Hepatocyte (in vitro differentiated cells): ENCODE data around the gene ARSB. TPM values are rescaled to one million over a fixed set of nuclear protein-coding genes. Genes with fewer than 3 reads are reported as not detected.
"Not testable (repeated sequence)": the region's sequence is repeated elsewhere in the genome, so short reads cannot be mapped to it uniquely, and the experiment has no call there.

Experiments
- DNase-seq: peaks from one replicate; pipeline ENCODE4 v3.0.0-alpha.2; 2016; ENCODE audit warnings: low spot score
- H2AFZ ChIP-seq: fragments of 200-600 bp; sonication (generic); 2 replicates; pipeline ENCODE4 v1.6.0; 2016; ENCODE audit warnings: antibody characterized with exemption, mild to moderate bottlenecking
- H3K27ac ChIP-seq: fragments of 200-600 bp; sonication (generic); 2 replicates; pipeline ENCODE4 v1.5.1; 2016; ENCODE audit warnings: mild to moderate bottlenecking
- H3K27me3 ChIP-seq: fragments of 200-600 bp; sonication (generic); 2 replicates; pipeline ENCODE4 v1.6.1; 2016
- H3K36me3 ChIP-seq: fragments of 200-600 bp; sonication (generic); replicated peaks from 2 replicates; pipeline ENCODE4 v1.5.1; 2016; ENCODE audit warnings: low read depth; ENCODE audit not compliant: insufficient read depth
- H3K4me1 ChIP-seq: fragments of 200-600 bp; sonication (generic); 2 replicates; pipeline ENCODE4 v1.5.1; 2016; ENCODE audit warnings: mild to moderate bottlenecking, moderate library complexity; ENCODE audit not compliant: insufficient read depth
- H3K4me2 ChIP-seq: fragments of 200-600 bp; sonication (generic); 2 replicates; pipeline ENCODE4 v1.6.0; 2016
- H3K4me3 ChIP-seq: fragments of 200-600 bp; sonication (generic); 2 replicates; pipeline ENCODE4 v1.5.1; 2016; ENCODE audit warnings: mild to moderate bottlenecking
- H3K79me2 ChIP-seq: fragments of 200-600 bp; sonication (generic); 2 replicates; pipeline ENCODE4 v1.6.0; 2017; ENCODE audit warnings: mild to moderate bottlenecking
- H3K9me2 ChIP-seq: fragments of 200-600 bp; sonication (generic); replicated peaks from 2 replicates; pipeline ENCODE4 v1.6.0; 2017; ENCODE audit warnings: mild to moderate bottlenecking; ENCODE audit not compliant: insufficient read depth
- H3K9me3 ChIP-seq: fragments of 200-600 bp; sonication (generic); 2 replicates; pipeline ENCODE4 v1.5.1; 2016; ENCODE audit warnings: low read depth, mild to moderate bottlenecking
- H4K20me1 ChIP-seq: fragments of 200-600 bp; sonication (generic); 2 replicates; pipeline ENCODE4 v1.6.0; 2016; ENCODE audit warnings: mild to moderate bottlenecking; ENCODE audit not compliant: insufficient read depth, poor library complexity, severe bottlenecking
- EZH2 ChIP-seq: fragments of 200-600 bp; sonication (generic); IDR thresholded peaks from 2 replicates; pipeline ENCODE4 v1.6.1; 2016; ENCODE audit warnings: antibody characterized with exemption, mild to moderate bottlenecking, borderline replicate concordance
- EZH2phosphoT487 ChIP-seq: fragments of 200-600 bp; sonication (generic); IDR thresholded peaks from one replicate; pipeline ENCODE4 v1.6.1; 2018; ENCODE audit warnings: antibody characterized with exemption, mild to moderate bottlenecking, low read depth, moderate library complexity; ENCODE audit not compliant: unreplicated experiment, severe bottlenecking
- WGBS: methylation state at CpG from one replicate; pipeline ENCODE4 v1.1.6; 2016; ENCODE audit warnings: low lambda C conversion rate; ENCODE audit errors: missing lambda C conversion rate; 5-methylcytosine and 5-hydroxymethylcytosine counted together
- polyA plus RNA-seq: library from polyadenylated mRNA; unstranded; fragments of >200 nt; fragmentation: Nextera tagmentation; extraction: Ambion mirVana; gene quantifications from 2 replicates; pipeline ENCODE4 v1.2.1, GENCODE V29; 2016
- total RNA-seq: library from RNA; depleted of rRNA; stranded (reverse); fragments of >200 nt; gene quantifications from 2 replicates; pipeline ENCODE4 v1.2.3, GENCODE V29; 2014
- TF ChIP-seq, protein P1 (sequence below): fragments of 200-600 bp; sonication (generic); IDR thresholded peaks from 2 replicates; pipeline ENCODE4 v1.5.1; 2016; ENCODE audit warnings: antibody characterized with exemption, mild to moderate bottlenecking; ENCODE audit not compliant: poor library complexity

ARSB gene
- total and polyA plus RNA-seq, 2 experiments from 2014 or later: 13.5 to 19.8 TPM

GRCh38 chr5:78912811-78913210 lies 72.3 kb downstream of the ARSB start:
- Histone ChIP-seq H3K79me2 (no peaks in the 10 kb centered on the region), H3K36me3 (no peaks in the 10 kb centered on the region), H3K4me2 (no peak overlapping the region), H3K4me3 (no peak overlapping the region), H3K27ac (peak overlapping the region; percentile 15), H3K9me3 (no peaks in the 10 kb centered on the region), H2AFZ (no peak overlapping the region), H3K9me2 (no peaks in the 10 kb centered on the region), H3K4me1 (peaks cover 25% of the 10 kb centered on the region), H3K27me3 (no peaks in the 10 kb centered on the region), H4K20me1 (no peaks in the 10 kb centered on the region)
- TF ChIP-seq EZH2phosphoT487 (no peak), EZH2 (no peak)
- TF ChIP-seq, protein P1, sequence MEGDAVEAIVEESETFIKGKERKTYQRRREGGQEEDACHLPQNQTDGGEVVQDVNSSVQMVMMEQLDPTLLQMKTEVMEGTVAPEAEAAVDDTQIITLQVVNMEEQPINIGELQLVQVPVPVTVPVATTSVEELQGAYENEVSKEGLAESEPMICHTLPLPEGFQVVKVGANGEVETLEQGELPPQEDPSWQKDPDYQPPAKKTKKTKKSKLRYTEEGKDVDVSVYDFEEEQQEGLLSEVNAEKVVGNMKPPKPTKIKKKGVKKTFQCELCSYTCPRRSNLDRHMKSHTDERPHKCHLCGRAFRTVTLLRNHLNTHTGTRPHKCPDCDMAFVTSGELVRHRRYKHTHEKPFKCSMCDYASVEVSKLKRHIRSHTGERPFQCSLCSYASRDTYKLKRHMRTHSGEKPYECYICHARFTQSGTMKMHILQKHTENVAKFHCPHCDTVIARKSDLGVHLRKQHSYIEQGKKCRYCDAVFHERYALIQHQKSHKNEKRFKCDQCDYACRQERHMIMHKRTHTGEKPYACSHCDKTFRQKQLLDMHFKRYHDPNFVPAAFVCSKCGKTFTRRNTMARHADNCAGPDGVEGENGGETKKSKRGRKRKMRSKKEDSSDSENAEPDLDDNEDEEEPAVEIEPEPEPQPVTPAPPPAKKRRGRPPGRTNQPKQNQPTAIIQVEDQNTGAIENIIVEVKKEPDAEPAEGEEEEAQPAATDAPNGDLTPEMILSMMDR: no peak
- DNase-seq: no peak
- 94% methylated on average over 7 of the region's 7 CpGs for WGBS

- no peaks in the 10 kb centered on the region for H4K20me1 ChIP-seq
- TF ChIP-seq EZH2phosphoT487 (no peak), EZH2 (no peak)
- TF ChIP-seq, protein P1: no peak
- no peak overlapping the region for H3K4me2 ChIP-seq
- H2AFZ ChIP-seq: no peak overlapping the region
- no peaks in the 10 kb centered on the region for H3K79me2 ChIP-seq
- H3K27me3 ChIP-seq: no peaks in the 10 kb centered on the region
- no peak for DNase-seq
- peaks cover 31% of the 10 kb centered on the region for H3K4me1 ChIP-seq
- H3K4me3 ChIP-seq: no peak overlapping the region
- 54% methylated on average over 5 of the region's 5 CpGs for WGBS
- no peaks in the 10 kb centered on the region for H3K9me2 ChIP-seq
- no peaks in the 10 kb centered on the region for H3K9me3 ChIP-seq
- H3K36me3 ChIP-seq: no peaks in the 10 kb centered on the region
- peak overlapping the region; percentile 15 for H3K27ac ChIP-seq
Observed at GRCh38 chr5:78912085-78912771, 72.9 kb downstream of the ARSB start.

GRCh38 chr5:78909224-78909983 lies 75.7 kb downstream of the ARSB start:
- DNase-seq, H3K4me3 ChIP-seq, H2AFZ ChIP-seq, H4K20me1 ChIP-seq, H3K27me3 ChIP-seq, H3K36me3 ChIP-seq, H3K79me2 ChIP-seq, H3K9me3 ChIP-seq, H3K9me2 ChIP-seq: not testable (repeated sequence)
- peak overlapping the region; percentile 83 for H3K27ac ChIP-seq
- 55% methylated on average over 9 of the region's 9 CpGs for WGBS
- H3K4me2 ChIP-seq: peak overlapping the region; percentile 67
- peaks cover 37% of the 10 kb centered on the region for H3K4me1 ChIP-seq
